PC-3 (cell line): ENCODE data around the gene RABGGTA.

ENCODE experiments used
- CTCF ChIP-seq: fragments of 300-600 bp; sonication (generic); conservative IDR thresholded peaks from 2 replicates; pipeline ENCODE4 v1.5.1; 2017; ENCODE audit warnings: antibody characterized with exemption, low read depth, mild to moderate bottlenecking, low read length
- EZH2 ChIP-seq: fragments of 300-600 bp; sonication (generic); IDR thresholded peaks from one replicate; pipeline ENCODE4 v1.6.1; 2017; ENCODE audit warnings: antibody characterized with exemption, mild to moderate bottlenecking, low read length; ENCODE audit not compliant: unreplicated experiment
- EZH2phosphoT487 ChIP-seq: fragments of 300-600 bp; sonication (generic); IDR thresholded peaks from 2 replicates; pipeline ENCODE4 v1.6.1; 2018; ENCODE audit warnings: mild to moderate bottlenecking, antibody characterized with exemption, low read length, borderline replicate concordance

- no peak for TF ChIP-seq CTCF
- no peak for TF ChIP-seq EZH2
- no peak for TF ChIP-seq EZH2phosphoT487
These were observed 12.5 kb upstream of the RABGGTA start for GRCh38 chr14:24283796-24284460.
